Activated naive CD8-positive, alpha-beta T cell (primary cell): Measurements from ENCODE around the gene SLC25A21.
"Not testable (repeated sequence)": the region's sequence is repeated elsewhere in the genome, so short reads cannot be mapped to it uniquely, and the experiment has no call there.

ENCODE experiments used
- H3K27ac Mint-ChIP-seq: one replicate; pipeline ENCODE4 v1.8.0; 2021; ENCODE audit warnings: mixed read lengths
- H3K27me3 Mint-ChIP-seq: one replicate; pipeline ENCODE4 v1.8.0; 2021; ENCODE audit warnings: mixed read lengths
- H3K36me3 Mint-ChIP-seq: one replicate; pipeline ENCODE4 v1.8.0; 2021; ENCODE audit warnings: mixed read lengths
- H3K4me1 Mint-ChIP-seq: one replicate; pipeline ENCODE4 v1.8.0; 2021; ENCODE audit warnings: low read depth, mixed read lengths
- H3K4me3 Mint-ChIP-seq: one replicate; pipeline ENCODE4 v1.8.0; 2021; ENCODE audit warnings: mild to moderate bottlenecking, mixed read lengths
- H3K9me3 Mint-ChIP-seq: one replicate; pipeline ENCODE4 v1.8.0; 2021; ENCODE audit warnings: low read depth, mixed read lengths

SLC25A21 gene

DNA sequence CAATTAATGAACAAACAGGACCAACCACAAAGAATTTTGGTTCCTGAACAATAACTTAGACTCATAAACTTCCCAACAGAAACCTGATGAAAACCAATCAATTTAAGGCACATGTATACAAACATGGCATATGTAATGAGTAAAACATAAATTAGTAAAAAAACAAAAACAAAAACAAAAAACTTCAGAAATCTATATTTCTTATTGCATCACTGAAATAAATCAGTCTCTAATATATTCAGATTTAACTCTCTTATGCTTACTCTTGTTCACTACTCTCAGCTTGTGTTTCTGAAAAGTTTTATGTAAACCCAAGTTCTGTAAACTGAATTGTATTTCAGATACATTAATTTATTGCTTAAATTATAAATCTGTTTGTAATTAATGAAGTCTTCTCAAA, 233.7 kb downstream of the SLC25A21 start:
- no peak overlapping the region for H3K27ac Mint-ChIP-seq
- no peaks in the 10 kb centered on the region for H3K36me3 Mint-ChIP-seq
- peaks cover 3% of the 10 kb centered on the region for H3K27me3 Mint-ChIP-seq
- no peaks in the 10 kb centered on the region for H3K9me3 Mint-ChIP-seq
- H3K4me1 Mint-ChIP-seq: peaks cover 2% of the 10 kb centered on the region
- H3K4me3 Mint-ChIP-seq: no peak overlapping the region

DNA sequence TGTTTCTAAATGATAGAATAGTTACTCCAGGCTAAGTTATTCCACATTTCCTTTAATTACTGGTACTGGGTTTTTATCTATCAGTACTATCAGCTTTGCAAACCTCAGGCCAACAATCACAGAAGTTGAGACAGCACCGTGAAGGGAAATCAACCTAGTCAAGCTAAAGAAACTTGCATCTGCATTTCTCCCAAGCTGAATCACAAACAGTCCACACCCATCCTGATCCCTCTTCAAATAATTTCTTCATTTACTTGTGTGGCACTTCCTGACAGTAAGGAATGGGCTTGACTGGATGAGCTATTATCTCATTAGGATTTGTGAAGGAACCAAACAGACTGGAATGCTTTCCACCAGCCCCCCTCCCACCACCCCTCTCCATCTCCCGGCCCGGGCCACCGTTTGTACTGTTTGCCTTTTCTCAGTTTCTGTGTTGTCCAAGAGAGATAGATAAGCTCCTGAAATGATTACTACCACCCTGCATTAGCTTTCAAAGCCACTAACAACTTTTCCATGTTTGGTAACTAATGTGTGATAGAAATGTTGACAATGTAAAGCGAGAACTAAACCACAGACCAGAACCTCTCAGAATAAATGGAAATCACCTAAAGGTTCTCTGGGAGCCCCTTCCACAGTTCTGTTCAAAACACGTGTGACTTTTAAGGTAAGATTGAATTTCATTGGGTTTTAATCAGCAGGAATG, 236.3 kb downstream of the SLC25A21 start:
- Mint-ChIP-seq H3K36me3 (no peaks in the 10 kb centered on the region), H3K27me3 (peaks cover 3% of the 10 kb centered on the region), H3K4me3 (no peak overlapping the region), H3K27ac (no peak overlapping the region), H3K4me1 (no peaks in the 10 kb centered on the region), H3K9me3 (no peaks in the 10 kb centered on the region)

GRCh38 chr14:36934304-36934703, 238.1 kb downstream of the SLC25A21 start:
- no peaks in the 10 kb centered on the region for H3K4me1 Mint-ChIP-seq
- H3K36me3 Mint-ChIP-seq: no peaks in the 10 kb centered on the region
- no peak overlapping the region for H3K27ac Mint-ChIP-seq
- peaks cover 3% of the 10 kb centered on the region for H3K27me3 Mint-ChIP-seq
- no peaks in the 10 kb centered on the region for H3K9me3 Mint-ChIP-seq
- no peak overlapping the region for H3K4me3 Mint-ChIP-seq

- H3K27me3 Mint-ChIP-seq: peaks cover 3% of the 10 kb centered on the region
- no peak overlapping the region for H3K27ac Mint-ChIP-seq
- H3K4me1 Mint-ChIP-seq: no peaks in the 10 kb centered on the region
- H3K36me3 Mint-ChIP-seq: no peaks in the 10 kb centered on the region
- no peaks in the 10 kb centered on the region for H3K9me3 Mint-ChIP-seq
- H3K4me3 Mint-ChIP-seq: no peak overlapping the region
Measured at GRCh38 chr14:36931791-36932190, 240.6 kb downstream of the SLC25A21 start.

DNA sequence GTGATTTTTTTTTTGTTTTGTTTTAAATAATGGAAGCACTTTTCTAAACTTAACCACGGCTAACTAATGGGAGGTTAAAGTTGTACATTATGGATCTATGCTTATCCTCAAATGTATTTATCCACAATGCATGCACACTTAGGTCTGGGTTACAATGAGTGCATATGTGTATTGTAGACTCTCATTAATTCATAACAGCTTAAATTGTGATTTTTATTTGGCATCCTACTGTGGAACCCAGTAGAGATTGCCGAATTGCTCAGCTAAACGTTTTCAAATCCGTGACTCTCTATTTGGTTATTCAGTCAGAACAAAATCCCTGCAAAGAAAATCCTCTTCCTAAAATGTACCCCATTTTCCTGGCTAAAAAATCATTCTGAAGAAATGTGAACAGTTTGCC, 244.0 kb downstream of the SLC25A21 start:
- no peak overlapping the region for H3K27ac Mint-ChIP-seq
- H3K27me3 Mint-ChIP-seq: peaks cover 3% of the 10 kb centered on the region
- H3K36me3 Mint-ChIP-seq: no peaks in the 10 kb centered on the region
- no peaks in the 10 kb centered on the region for H3K4me1 Mint-ChIP-seq
- H3K9me3 Mint-ChIP-seq: no peaks in the 10 kb centered on the region
- H3K4me3 Mint-ChIP-seq: no peak overlapping the region

- Mint-ChIP-seq H3K36me3 (no peaks in the 10 kb centered on the region), H3K27me3 (peaks cover 1% of the 10 kb centered on the region), H3K27ac (no peak overlapping the region), H3K9me3 (no peaks in the 10 kb centered on the region), H3K4me1 (no peaks in the 10 kb centered on the region), H3K4me3 (no peak overlapping the region)
Measured at GRCh38 chr14:36925094-36925493, 247.3 kb downstream of the SLC25A21 start.

GRCh38 chr14:36916668-36917067, 255.7 kb downstream of the SLC25A21 start:
- H3K9me3 Mint-ChIP-seq: no peaks in the 10 kb centered on the region

DNA sequence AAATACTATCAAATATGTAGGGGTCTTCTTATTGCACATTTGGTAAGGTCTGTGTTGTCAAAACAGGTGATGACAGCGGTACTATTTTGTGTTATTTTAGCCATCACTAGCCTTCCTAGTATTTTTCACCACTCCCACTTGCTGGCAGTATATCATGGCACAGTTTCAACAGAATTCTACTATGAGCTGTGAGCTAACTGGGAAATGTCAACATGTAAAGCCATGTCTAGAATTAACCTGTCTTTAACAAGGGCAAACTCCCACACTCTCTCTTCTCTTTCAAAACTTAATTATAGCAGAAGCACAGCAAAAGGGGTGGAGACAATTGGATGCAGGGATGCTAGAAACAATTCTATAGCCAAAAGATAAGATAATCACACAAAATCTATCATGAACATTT, 257.3 kb downstream of the SLC25A21 start:
- Mint-ChIP-seq H3K27me3 (no peaks in the 10 kb centered on the region), H3K4me3 (no peak overlapping the region), H3K27ac (no peak overlapping the region), H3K4me1 (no peaks in the 10 kb centered on the region), H3K36me3 (no peaks in the 10 kb centered on the region), H3K9me3 (no peaks in the 10 kb centered on the region)

More at GRCh38 chr14:36916668-36917067, 255.7 kb downstream of the SLC25A21 start:
- Mint-ChIP-seq H3K4me1 (no peaks in the 10 kb centered on the region), H3K36me3 (no peaks in the 10 kb centered on the region), H3K27ac (no peak overlapping the region), H3K27me3 (no peaks in the 10 kb centered on the region), H3K4me3 (no peak overlapping the region)

- Mint-ChIP-seq H3K4me1 (no peaks in the 10 kb centered on the region), H3K36me3 (no peaks in the 10 kb centered on the region), H3K27me3 (peaks cover 2% of the 10 kb centered on the region), H3K9me3 (peaks cover 6% of the 10 kb centered on the region), H3K4me3 (no peak overlapping the region), H3K27ac (no peak overlapping the region)
Measured at GRCh38 chr14:36910578-36910977, 261.8 kb downstream of the SLC25A21 start.

DNA sequence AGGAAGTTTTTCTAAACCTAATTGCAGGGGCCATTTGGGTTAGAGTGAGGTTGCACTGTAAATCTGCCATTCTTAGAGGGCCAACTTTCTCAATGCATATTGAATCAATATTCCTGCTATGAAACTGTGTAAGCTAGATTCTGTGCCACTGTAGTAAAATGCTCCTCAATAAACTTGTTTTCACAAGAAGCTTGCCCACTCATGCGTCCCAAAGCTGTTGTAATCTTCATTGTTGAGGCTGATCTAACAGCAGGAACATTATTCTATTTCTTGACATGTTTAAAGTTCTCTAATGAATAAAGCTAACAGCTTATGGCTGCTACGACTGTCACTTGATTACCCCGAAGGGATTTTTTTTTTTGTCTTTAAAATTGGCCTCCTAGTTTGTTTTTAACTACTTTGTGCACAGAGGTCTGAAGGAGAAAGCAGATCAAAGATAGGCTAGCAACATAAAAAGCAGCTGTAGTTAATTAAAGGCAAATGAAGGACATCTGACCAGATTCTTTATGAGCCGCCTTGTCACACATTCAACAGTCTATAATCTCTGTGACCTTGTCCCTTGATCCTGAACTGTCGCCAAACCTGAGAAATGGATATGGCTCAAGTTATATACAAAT, 267.0 kb downstream of the SLC25A21 start:
- no peak overlapping the region for H3K27ac Mint-ChIP-seq
- no peak overlapping the region for H3K4me3 Mint-ChIP-seq
- peaks cover 6% of the 10 kb centered on the region for H3K9me3 Mint-ChIP-seq
- H3K27me3 Mint-ChIP-seq: peaks cover 2% of the 10 kb centered on the region
- no peaks in the 10 kb centered on the region for H3K4me1 Mint-ChIP-seq
- no peaks in the 10 kb centered on the region for H3K36me3 Mint-ChIP-seq

- Mint-ChIP-seq H3K9me3 (peaks cover 5% of the 10 kb centered on the region), H3K4me3 (no peak overlapping the region), H3K36me3 (no peaks in the 10 kb centered on the region), H3K27me3 (peaks cover 2% of the 10 kb centered on the region), H3K27ac (no peak overlapping the region), H3K4me1 (no peaks in the 10 kb centered on the region)
Measured at GRCh38 chr14:36901861-36902260, 270.5 kb downstream of the SLC25A21 start.

DNA sequence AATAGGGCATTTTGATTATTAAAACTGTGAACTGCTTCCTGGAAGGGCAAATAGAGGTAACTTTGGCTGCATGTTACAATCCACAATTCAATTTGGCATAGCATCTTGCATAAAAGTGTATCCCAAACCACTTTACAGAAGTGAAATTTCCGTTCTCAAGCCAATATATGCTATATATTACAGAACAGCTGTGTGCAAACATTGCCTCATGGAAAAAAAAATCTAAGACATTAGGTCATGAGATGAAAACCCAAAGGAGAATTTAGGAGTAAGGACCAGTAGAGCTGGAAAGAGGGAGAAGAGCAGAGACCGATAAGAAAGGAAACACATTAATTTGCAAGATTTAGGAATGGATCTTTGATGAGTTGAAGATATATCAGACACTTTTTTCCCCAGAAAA, 271.6 kb downstream of the SLC25A21 start:
- Mint-ChIP-seq H3K4me3 (no peak overlapping the region), H3K4me1 (no peaks in the 10 kb centered on the region), H3K36me3 (no peaks in the 10 kb centered on the region), H3K27me3 (peaks cover 2% of the 10 kb centered on the region), H3K27ac (no peak overlapping the region), H3K9me3 (peaks cover 5% of the 10 kb centered on the region)

- H3K27me3 Mint-ChIP-seq, H3K36me3 Mint-ChIP-seq, H3K27ac Mint-ChIP-seq, H3K4me3 Mint-ChIP-seq, H3K9me3 Mint-ChIP-seq, H3K4me1 Mint-ChIP-seq: not testable (repeated sequence)
Measured at GRCh38 chr14:36896300-36896699, 276.1 kb downstream of the SLC25A21 start.

- H3K4me1 Mint-ChIP-seq: no peaks in the 10 kb centered on the region
- no peak overlapping the region for H3K27ac Mint-ChIP-seq
- H3K36me3 Mint-ChIP-seq: no peaks in the 10 kb centered on the region
- peaks cover 1% of the 10 kb centered on the region for H3K27me3 Mint-ChIP-seq
- H3K9me3 Mint-ChIP-seq: peaks cover 18% of the 10 kb centered on the region
- H3K4me3 Mint-ChIP-seq: no peak overlapping the region
Measured at GRCh38 chr14:36884049-36884448, 288.4 kb downstream of the SLC25A21 start.

DNA sequence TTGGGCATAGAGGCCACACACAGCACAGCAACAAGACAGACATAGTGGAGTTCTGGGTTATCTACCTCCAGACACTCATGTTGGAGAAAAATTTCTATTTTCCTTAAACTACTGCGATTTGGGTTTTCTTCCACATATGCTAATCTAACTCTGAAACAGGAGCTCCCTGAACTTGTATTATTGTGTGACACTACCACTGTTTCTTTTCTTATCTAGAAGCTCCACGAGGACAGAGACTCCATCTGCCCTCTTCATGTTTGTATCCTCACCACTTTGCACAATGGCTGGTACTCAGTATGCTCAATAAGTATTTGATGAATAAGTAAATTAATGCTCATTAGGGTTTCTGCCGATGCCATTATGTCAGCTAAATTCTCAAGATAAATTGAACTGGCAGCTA, 292.1 kb downstream of the SLC25A21 start:
- Mint-ChIP-seq H3K27ac (no peak overlapping the region), H3K9me3 (peaks cover 21% of the 10 kb centered on the region), H3K36me3 (no peaks in the 10 kb centered on the region), H3K4me1 (no peaks in the 10 kb centered on the region), H3K4me3 (no peak overlapping the region), H3K27me3 (no peaks in the 10 kb centered on the region)

DNA sequence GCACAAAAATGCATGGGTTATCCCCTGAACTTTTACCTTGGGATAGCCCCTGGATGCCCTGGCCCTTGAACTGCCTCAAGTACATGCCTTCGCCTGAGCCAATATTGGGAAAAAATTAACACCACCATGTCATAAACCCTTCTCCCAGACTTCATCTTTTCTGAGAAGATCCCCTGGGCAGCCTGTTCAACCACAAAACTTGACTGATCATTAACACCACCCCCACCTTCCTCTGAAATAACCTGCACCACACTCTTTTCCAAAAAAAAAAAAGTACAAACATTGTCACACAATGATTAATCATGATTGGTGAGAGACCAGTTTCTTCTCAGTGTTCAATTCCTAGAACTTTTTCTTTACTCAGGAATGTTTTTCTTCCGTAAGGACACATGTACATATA, 292.8 kb downstream of the SLC25A21 start:
- Mint-ChIP-seq H3K9me3 (peaks cover 16% of the 10 kb centered on the region), H3K4me1 (no peaks in the 10 kb centered on the region), H3K4me3 (no peak overlapping the region)

More for the DNA sequence above, 292.8 kb downstream of the SLC25A21 start:
- no peaks in the 10 kb centered on the region for H3K27me3 Mint-ChIP-seq
- H3K36me3 Mint-ChIP-seq: no peaks in the 10 kb centered on the region
- H3K27ac Mint-ChIP-seq: no peak overlapping the region
